H1 (cell line): ENCODE results near the gene OLFM3.

Experiments used
- GABPA ChIP-seq: IDR thresholded peaks from 2 replicates; pipeline ENCODE4 v1.6.1; 2011; ENCODE audit warnings: mild to moderate bottlenecking, low read length, moderate library complexity, borderline replicate concordance; ENCODE audit not compliant: insufficient read depth
- POLR2AphosphoS5 ChIP-seq: IDR thresholded peaks from 2 replicates; pipeline ENCODE4 v1.6.1; 2011; ENCODE audit warnings: low read depth, low read length
- TF ChIP-seq, protein P1 (sequence below), 3 experiments: IDR thresholded peaks; 1 replicate in 2 of 3; 2 replicates in 1 of 3; pipeline versions ENCODE4 v1.5.1 to v1.6.1; 2011; ENCODE audit warnings: low read length in 3 of 3, mild to moderate bottlenecking in 3 of 3, inconsistent platforms in 2 of 3, low read depth in 1 of 3, moderate library complexity in 1 of 3; ENCODE audit not compliant: insufficient read depth in 1 of 3; ENCODE audit errors: control extremely low read depth in 1 of 3

DNA sequence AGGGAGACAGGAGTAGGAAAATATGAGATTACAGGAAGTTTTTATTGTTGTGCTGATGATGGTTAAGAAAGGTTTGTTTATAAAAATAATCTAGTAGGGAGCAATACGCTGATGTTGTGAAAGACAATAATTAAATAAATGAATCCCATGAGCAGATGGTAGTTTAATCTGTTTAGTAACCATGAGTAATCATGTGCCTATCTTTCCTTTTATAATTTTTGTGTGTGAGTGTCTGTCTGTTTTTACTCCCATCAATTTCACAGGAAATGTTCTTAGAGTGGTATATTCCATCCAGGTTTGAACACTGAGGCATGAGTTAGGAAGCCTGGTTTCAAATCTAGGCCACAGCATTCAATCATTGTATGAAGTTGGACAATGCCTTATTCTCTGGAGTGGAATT, 180.5 kb downstream of the OLFM3 start:
- TF ChIP-seq, protein P1, sequence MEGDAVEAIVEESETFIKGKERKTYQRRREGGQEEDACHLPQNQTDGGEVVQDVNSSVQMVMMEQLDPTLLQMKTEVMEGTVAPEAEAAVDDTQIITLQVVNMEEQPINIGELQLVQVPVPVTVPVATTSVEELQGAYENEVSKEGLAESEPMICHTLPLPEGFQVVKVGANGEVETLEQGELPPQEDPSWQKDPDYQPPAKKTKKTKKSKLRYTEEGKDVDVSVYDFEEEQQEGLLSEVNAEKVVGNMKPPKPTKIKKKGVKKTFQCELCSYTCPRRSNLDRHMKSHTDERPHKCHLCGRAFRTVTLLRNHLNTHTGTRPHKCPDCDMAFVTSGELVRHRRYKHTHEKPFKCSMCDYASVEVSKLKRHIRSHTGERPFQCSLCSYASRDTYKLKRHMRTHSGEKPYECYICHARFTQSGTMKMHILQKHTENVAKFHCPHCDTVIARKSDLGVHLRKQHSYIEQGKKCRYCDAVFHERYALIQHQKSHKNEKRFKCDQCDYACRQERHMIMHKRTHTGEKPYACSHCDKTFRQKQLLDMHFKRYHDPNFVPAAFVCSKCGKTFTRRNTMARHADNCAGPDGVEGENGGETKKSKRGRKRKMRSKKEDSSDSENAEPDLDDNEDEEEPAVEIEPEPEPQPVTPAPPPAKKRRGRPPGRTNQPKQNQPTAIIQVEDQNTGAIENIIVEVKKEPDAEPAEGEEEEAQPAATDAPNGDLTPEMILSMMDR (IDR thresholded peaks at IDR 0.05; ENCODE audit: control extremely low read depth in 1 of 3, insufficient read depth in 1 of 3, low read depth in 1 of 3, low read length in 3 of 3) = no peak
- TF ChIP-seq POLR2AphosphoS5 = no peak
- no peak for TF ChIP-seq GABPA
